ENCODE results near the gene HCN1.
A peak's percentile ranks its signal among the peaks of the same experiment; 100 is the strongest.
"Not testable (repeated sequence)": the region's sequence is repeated elsewhere in the genome, so short reads cannot be mapped to it uniquely, and the experiment has no call there.

Gene HCN1

GRCh38 chr5:45414620-45415573 is 281.3 kb downstream of the HCN1 start:
- FAIRE-seq, result no peak

DNA sequence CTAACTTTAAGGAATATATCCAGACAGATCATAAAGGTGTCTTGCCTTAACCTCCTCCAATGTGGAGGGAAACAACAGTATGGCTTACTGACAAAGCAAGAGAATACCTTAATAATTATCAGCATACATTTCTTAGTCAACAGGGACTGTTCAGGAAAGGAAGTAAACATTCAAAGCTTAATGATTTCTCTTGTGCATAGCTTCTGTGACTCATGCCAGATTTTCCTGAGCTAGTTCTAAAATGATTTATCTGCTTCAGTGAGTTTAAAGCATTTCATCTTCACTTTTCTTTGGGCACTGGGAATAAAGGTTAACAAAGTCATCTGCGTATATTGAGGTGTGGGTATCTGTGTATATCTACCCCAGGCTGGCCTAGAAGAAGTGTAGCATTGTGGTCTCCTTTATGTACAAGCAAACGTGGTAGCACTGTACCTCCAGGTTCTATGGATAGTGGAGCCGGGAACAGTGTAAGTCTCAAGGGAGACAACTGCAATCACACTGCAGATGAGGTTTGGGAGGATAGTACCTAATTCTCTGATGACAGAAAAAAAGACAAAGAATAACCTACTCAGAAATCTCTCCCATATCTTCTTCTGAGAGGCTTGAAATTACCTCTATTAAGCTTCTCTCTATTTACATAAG is 284.1 kb downstream of the HCN1 start:
- no peak for FAIRE-seq

- FAIRE-seq, result peak; percentile 49
Observed at GRCh38 chr5:45410304-45410995, 285.7 kb downstream of the HCN1 start.

DNA sequence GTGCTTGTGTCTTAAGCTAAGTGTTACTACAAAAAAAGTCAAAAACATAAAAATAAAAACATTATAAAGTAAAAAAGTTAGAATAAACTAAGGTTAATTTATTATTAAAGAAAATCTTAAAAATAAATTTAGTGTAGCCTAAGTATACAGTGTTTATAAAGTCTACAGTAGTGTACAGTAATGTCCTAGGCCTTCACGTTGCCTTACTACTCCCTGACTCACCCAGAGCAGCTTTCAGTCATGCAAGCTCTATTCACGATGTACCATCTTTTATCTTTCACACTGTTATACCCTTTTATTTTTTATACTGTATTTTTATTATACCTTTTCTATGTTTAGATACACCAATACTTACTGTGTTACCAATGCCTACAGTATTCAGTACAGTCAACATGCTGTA is 288.1 kb downstream of the HCN1 start:
- peak; percentile 16 for FAIRE-seq

DNA sequence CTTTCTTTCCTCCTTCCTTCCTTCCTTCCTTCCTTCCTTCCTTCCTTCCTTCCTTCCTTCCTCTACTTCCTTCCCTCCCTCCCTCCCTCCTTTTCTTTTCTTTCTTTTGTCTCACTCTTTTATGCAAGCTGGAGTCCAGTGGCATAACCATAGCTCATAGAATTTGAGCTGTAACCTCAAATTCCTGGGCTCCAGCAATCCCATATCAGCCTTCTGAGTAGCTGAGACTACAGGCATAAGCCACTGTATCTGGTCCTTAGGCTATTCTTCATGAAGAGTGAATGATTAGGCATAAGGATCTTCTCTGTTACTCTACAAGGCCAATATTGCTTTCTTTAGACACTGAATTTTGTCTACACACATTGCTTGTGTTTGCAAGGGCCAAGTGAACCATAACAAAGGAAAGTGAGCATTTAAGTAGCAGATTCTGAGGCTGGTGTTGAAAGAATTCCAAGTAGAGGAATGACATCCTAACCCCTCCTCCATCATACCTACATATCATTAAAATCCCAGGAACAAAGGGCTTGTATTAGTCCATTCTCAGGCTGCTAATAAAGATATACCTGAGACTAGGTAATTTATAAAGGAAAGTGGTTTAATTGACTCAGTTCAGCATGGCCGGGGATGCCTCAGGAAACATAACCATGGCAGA is 293.2 kb downstream of the HCN1 start:
- no peak for FAIRE-seq

GRCh38 chr5:45399041-45399440 is 297.1 kb downstream of the HCN1 start:
- no peak for FAIRE-seq

DNA sequence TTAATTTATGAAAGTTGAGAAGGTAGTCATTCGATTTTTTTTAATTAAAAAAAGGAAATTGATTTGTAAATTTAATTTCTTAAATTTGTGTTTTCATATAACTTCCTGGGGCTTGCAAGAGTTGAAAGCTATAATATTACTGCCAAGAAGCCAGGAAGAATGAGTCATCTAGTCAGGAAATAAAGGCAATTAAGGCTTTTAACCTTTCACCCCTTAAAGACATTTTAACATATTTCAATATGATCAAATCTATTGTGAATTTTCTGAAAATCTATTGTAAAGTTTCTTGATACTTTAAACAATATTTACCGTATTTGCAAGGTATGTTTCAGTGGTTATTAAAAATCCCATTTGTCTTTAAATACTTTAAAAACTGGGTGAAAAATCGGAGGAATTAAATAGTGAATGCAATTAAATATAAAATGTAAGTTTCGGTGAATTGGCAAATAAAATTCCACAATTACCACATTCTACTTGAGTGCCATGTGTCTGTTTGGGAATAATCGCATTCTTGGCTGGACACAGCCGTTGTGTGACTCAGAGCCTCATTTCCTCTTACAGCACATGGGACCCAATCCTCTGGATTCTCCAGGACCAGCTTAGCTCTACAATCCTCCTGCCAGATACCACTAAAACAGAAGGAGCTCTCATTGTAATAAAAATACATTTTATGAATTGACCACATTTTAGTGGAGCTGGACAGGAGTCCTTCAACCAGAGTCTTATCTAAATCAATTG is 310.7 kb downstream of the HCN1 start:
- no peak for FAIRE-seq

GRCh38 chr5:45383985-45384384 is 312.2 kb downstream of the HCN1 start:
- no peak for FAIRE-seq

DNA sequence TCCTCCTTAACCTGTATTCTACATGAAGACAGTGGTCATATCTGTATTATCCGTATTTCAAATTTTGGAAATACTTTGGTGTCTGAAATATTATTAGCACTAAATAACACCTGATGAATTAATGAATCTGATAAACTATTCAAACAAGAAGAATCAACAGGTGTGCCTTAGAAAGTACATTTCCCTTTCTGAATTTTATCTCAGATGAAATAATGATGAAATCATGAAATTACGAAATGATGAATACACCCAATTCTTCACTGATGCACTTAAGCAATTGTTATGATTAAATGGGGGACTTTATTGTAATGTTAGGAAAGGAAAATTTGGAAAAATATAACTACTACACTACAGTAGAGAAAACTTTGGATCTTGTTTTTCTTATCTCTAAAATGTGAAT is 313.6 kb downstream of the HCN1 start:
- FAIRE-seq, result peak; percentile 14

DNA sequence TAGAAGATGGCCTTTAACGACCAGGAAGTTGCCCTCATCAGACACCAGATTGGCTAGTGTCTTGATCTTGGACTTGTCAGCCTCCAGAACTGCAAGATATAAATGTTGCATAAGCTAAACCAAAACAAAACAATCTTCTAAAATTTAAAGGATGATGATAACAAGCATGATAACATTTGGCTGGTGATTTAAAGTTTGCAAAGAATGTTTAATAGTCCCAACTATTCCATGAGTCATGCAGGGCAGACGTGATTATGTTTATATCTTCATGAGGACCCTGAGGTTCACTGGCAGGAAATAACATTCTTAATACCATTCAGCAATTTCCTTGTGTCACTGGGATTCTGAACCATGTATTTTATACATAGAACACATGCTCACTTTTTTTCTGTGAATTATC is 319.8 kb downstream of the HCN1 start:
- FAIRE-seq, result no peak

DNA sequence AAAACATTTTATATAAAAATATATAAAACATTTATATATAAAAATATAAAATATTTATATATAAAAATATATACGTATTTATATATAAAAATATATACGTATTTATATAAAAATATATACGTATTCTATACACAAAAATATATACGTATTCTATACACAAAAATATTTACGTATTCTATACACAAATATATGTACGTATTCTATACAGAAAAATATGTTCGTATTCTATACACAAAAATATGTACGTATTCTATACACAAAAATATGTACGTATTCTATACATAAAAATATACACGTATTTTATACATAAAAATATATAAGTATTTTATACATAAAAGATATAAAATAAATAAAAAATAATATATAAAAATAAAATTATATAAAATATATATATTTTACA is 323.6 kb downstream of the HCN1 start:
- no peak for FAIRE-seq

DNA sequence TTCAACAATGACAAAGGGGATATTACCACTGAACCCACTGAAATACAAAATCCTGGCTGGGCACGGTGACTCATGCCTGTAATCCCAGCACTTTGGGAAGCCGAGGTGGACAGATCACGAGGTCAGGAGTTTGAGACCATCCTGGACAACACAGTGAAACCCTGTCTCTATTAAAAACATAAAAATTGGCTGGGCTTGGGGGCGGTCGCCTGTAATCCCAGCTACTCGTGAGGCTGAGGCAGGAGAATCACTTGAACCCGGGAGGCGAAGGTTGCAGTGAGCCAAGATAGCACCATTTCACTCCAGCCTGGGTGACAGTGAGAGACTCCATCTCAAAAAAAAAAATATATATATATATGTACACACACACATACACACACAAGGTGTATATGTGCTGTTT is 324.8 kb downstream of the HCN1 start:
- FAIRE-seq, result not testable (repeated sequence)

DNA sequence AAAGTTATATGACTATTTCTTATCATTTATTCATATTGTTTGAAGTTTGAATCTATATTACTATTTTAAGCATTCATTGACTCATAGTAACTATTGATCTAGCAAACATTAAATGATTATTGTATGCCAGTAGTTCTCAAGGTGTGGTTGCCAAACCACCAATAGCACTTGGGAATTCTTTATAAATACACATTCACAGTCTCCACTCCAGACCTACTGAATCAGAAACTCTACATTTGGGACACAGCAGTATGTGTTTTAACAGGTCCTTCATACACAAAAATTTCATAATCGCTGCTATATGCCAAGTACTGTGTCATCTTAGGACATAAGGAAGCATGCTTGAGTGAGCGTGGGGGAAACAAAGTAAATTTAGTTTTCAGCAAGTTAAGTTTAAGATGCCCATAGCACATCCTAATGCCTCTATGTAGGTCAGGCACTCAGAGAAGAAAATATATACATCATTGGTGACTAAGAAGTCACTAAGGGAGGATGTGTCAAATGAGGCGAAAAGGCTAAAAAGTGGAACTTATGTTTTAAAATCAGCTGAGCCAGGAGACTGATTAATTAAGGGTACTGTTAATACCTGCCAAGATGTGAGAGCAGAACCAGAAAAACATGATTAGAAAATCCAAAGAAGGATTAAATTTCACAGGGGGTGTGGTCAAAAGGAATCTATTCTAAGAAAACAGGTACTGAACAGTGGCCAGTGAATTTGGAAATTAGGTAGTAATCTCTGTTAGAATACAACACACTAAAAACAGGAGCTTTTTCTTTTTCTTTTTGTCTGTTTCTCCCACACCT is 340.8 kb downstream of the HCN1 start:
- FAIRE-seq, result no peak

DNA sequence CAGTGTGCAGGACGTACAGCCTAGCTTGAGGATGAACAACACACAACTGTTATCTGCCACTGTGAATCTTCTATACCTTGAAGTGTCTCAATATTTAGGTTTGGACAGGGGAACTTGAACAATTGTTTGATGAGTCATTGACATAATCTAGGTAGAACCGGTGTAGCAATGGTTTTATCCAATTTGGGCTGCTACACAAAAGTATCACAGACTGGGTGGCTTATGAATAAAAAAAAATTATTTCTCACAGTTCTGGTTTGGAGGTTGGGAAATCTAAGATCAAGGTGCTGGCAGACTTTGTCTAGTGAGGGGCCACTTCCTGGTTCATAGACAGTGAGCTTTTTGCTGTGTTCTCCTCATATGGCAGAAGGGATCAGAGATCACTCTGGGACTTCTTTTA is 359.7 kb downstream of the HCN1 start:
- no peak for FAIRE-seq

GRCh38 chr5:45335978-45336377 is 360.2 kb downstream of the HCN1 start:
- FAIRE-seq, result no peak

- FAIRE-seq, result no peak
Observed at GRCh38 chr5:45335346-45335745, 360.8 kb downstream of the HCN1 start.

DNA sequence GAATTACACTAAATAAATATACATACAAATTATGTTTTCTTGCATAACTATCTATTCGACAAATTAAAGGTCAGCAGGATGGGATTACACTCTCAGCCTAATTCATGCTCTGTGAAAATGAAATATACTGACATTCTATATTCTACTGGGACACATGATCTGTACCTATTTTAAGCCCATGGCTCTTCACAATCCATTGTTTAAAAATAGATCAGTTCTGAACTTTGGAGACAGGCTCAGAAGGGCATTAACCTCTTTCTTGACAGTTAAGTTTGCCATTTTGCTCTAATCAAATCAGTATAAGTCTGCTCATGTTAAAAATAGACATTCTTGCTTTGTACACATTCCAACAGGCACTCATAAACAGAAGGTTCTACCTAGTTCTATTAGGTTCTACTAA is 361.2 kb downstream of the HCN1 start:
- no peak for FAIRE-seq

GRCh38 chr5:45312627-45313026 is 383.6 kb downstream of the HCN1 start:
- not testable (repeated sequence) for FAIRE-seq

GRCh38 chr5:45295231-45295630 is 400.9 kb downstream of the HCN1 start:
- FAIRE-seq, result no peak

DNA sequence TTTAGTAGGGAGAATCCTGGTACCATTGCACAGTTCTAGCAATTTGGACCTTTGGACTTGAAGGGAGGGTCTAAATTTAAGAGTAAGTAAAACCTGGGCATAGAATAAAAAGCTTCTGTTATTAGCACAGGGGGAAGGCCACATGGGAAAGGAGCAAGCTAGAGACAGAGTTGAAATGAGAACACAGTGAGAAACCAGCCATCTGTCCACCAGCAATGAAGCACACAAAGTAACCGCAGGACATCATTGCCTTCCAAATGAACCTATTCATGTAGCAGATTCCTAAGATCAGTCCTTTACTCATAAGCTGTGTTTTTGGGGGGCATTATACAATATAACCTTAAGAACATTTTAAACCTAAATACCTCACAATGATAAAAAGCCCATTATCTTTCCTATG is 407.4 kb downstream of the HCN1 start:
- no peak for FAIRE-seq

GRCh38 chr5:45284436-45284835 is 411.7 kb downstream of the HCN1 start:
- no peak for FAIRE-seq

- no peak for FAIRE-seq
Observed at GRCh38 chr5:45281081-45281480, 415.1 kb downstream of the HCN1 start.

All from A204.1 (cell line).